ENCODE results near the gene TMPRSS7. TPM values are rescaled to one million over a fixed set of nuclear protein-coding genes. Genes with fewer than 3 reads are reported as not detected.

Gene TMPRSS7
- total and polyA plus RNA-seq, 2 donors from 2014 or later, result not detected

- intact Hi-C loops (cut with DNase I), result no loop called here
- TF ChIP-seq CTCF (IDR thresholded peaks at IDR 0.05; ENCODE audit: borderline replicate concordance, extremely low read depth, insufficient read depth), result no peak
- FAIRE-seq, result no peak
- Histone ChIP-seq H3K9me3 (ENCODE audit: control insufficient read depth in 2 of 3, insufficient read depth in 1 of 3, low read length in 3 of 3) (no peaks in the 10 kb centered on the region), H3K9ac (ENCODE audit: low read length in 3 of 3) (no peak overlapping the region), H3K36me3 (ENCODE audit: control insufficient read depth in 2 of 3, insufficient read depth in 3 of 3, low read length in 3 of 3) (no peaks in the 10 kb centered on the region), H3K4me1 (ENCODE audit: control insufficient read depth in 2 of 3, insufficient read depth in 2 of 3, low read depth in 1 of 3, low read length in 3 of 3) (no peaks in the 10 kb centered on the region), H3K27me3 (ENCODE audit: control insufficient read depth, insufficient read depth, low read length) (no peaks in the 10 kb centered on the region), H3K27ac (ENCODE audit: low read depth in 2 of 2, low read length in 2 of 2) (no peak overlapping the region), H3K4me3 (ENCODE audit: low read length in 3 of 3) (peak overlapping the region in 1 of 3 donors; percentile 33)
- peak in 2 of 5 donors; percentile 27 to 47 for DNase-seq
Measured at GRCh38 chr3:112038863-112039262, 4.3 kb downstream of the TMPRSS7 start.

GRCh38 chr3:112041321-112041720 lies 6.8 kb downstream of the TMPRSS7 start:
- Histone ChIP-seq H3K9ac (ENCODE audit: low read length in 3 of 3) (no peak overlapping the region), H3K9me3 (ENCODE audit: control insufficient read depth in 2 of 3, insufficient read depth in 1 of 3, low read length in 3 of 3) (no peaks in the 10 kb centered on the region), H3K4me1 (ENCODE audit: control insufficient read depth in 2 of 3, insufficient read depth in 2 of 3, low read depth in 1 of 3, low read length in 3 of 3) (peaks cover 0 to 4% (median 0%) of the 10 kb centered on the region in 3 donors), H3K27me3 (ENCODE audit: control insufficient read depth, insufficient read depth, low read length) (no peaks in the 10 kb centered on the region), H3K27ac (ENCODE audit: low read depth in 2 of 2, low read length in 2 of 2) (no peak overlapping the region), H3K4me3 (ENCODE audit: low read length in 3 of 3) (no peak overlapping the region), H3K36me3 (ENCODE audit: control insufficient read depth in 2 of 3, insufficient read depth in 3 of 3, low read length in 3 of 3) (no peaks in the 10 kb centered on the region)
- FAIRE-seq (no peak), DNase-seq (no peak)
- intact Hi-C loops (cut with DNase I), result no loop called here
- no peak for TF ChIP-seq CTCF (IDR thresholded peaks at IDR 0.05; ENCODE audit: borderline replicate concordance, extremely low read depth, insufficient read depth)

- no peak overlapping the region for H3K9ac ChIP-seq (ENCODE audit: low read length in 3 of 3)
- DNase-seq (no peak), FAIRE-seq (no peak)
- H3K4me3 ChIP-seq (ENCODE audit: low read length in 3 of 3), result no peak overlapping the region
- no peak overlapping the region for H3K27ac ChIP-seq (ENCODE audit: low read depth in 2 of 2, low read length in 2 of 2)
- H3K4me1 ChIP-seq (ENCODE audit: control insufficient read depth in 2 of 3, insufficient read depth in 2 of 3, low read depth in 1 of 3, low read length in 3 of 3), result peaks cover 0 to 4% (median 0%) of the 10 kb centered on the region in 3 donors
- no peaks in the 10 kb centered on the region for H3K9me3 ChIP-seq (ENCODE audit: control insufficient read depth in 2 of 3, insufficient read depth in 1 of 3, low read length in 3 of 3)
- no peaks in the 10 kb centered on the region for H3K36me3 ChIP-seq (ENCODE audit: control insufficient read depth in 2 of 3, insufficient read depth in 3 of 3, low read length in 3 of 3)
- intact Hi-C loops (cut with DNase I), result no loop called here
- TF ChIP-seq CTCF (IDR thresholded peaks at IDR 0.05; ENCODE audit: borderline replicate concordance, extremely low read depth, insufficient read depth), result no peak
- no peaks in the 10 kb centered on the region for H3K27me3 ChIP-seq (ENCODE audit: control insufficient read depth, insufficient read depth, low read length)
Measured at GRCh38 chr3:112042842-112043280, 8.3 kb downstream of the TMPRSS7 start.

Measured in kidney (tissue), 14 donors.